HCT116 (cell line): ENCODE data around the gene CBLB.

ENCODE experiments used
- CTCF ChIP-seq, 3 experiments: fragments of 200-600 bp in 1 of 3; sonication (generic) in 1 of 3; IDR thresholded peaks in 2 of 3; conservative IDR thresholded peaks in 1 of 3; 2 replicates each; pipeline ENCODE4 v1.5.1; 2012 to 2017; ENCODE audit warnings: low read depth in 2 of 3, low read length in 2 of 3, antibody characterized with exemption in 1 of 3, borderline replicate concordance in 1 of 3, control low read depth in 1 of 3, mild to moderate bottlenecking in 1 of 3, mixed read lengths in 1 of 3, mixed run types in 1 of 3, moderate library complexity in 1 of 3; ENCODE audit not compliant: insufficient read depth in 1 of 3
- EZH2phosphoT487 ChIP-seq: fragments of 200-600 bp; IDR thresholded peaks from 2 replicates; pipeline ENCODE4 v1.6.1; 2018; ENCODE audit warnings: antibody characterized with exemption, borderline replicate concordance
- POLR2A ChIP-seq: IDR thresholded peaks from 2 replicates; pipeline ENCODE4 v1.7.0; 2011; ENCODE audit warnings: borderline replicate concordance; ENCODE audit not compliant: insufficient read depth, insufficient read length; ENCODE audit errors: extremely low read depth
- YY1 ChIP-seq: IDR thresholded peaks from 2 replicates; pipeline ENCODE4 v1.6.1; 2011; ENCODE audit warnings: low read length, low read depth, moderate library complexity, mild to moderate bottlenecking; ENCODE audit not compliant: insufficient replicate concordance; ENCODE audit errors: extremely low read depth
- ZBTB33 ChIP-seq: IDR thresholded peaks from 2 replicates; pipeline ENCODE4 v1.6.1; 2011; ENCODE audit warnings: mild to moderate bottlenecking, low read length, moderate library complexity; ENCODE audit not compliant: insufficient replicate concordance; ENCODE audit errors: extremely low read depth

- TF ChIP-seq POLR2A (no peak), CTCF (IDR thresholded peaks at IDR 0.05 in 2 of 3, conservative IDR thresholded peaks at IDR 0.05 in 1 of 3; ENCODE audit: borderline replicate concordance in 1 of 3, insufficient read depth in 1 of 3, low read depth in 2 of 3, low read length in 2 of 3) (no peak), EZH2phosphoT487 (no peak), YY1 (no peak), ZBTB33 (no peak)
These were observed 11.2 kb downstream of the CBLB start for GRCh38 chr3:105857601-105858000.
